Heart left ventricle (tissue), 13 donors: ENCODE results near the gene PTPRK.

Experiments used
- CTCF ChIP-seq, 12 donors: fragments of 200-600 bp; sonication (generic) in 4 of 12; IDR thresholded peaks; one replicate each; pipeline versions ENCODE4 v1.5.0 to v1.8.0; 2018 to 2022; ENCODE audit warnings: antibody characterized with exemption in 12 of 12, mild to moderate bottlenecking in 5 of 12
- POLR2A ChIP-seq, 2 donors: fragments of 450-650 bp; IDR thresholded peaks; one replicate each; pipeline ENCODE4 v1.6.1; 2017; ENCODE audit warnings: antibody characterized with exemption in 2 of 2, mild to moderate bottlenecking in 2 of 2, moderate library complexity in 2 of 2
- donor health status: ischemic (EF 13 %, LVEDD 7.1; RV severe dilation, severe dysfunction).
- donor health status: DM: no; HTN: yes; CAD: no.
- donor health status: DM: no; HTN: no; CAD: no.
- donor health status: ischemic (EF 25% LVEDD 6.9; RV normal size, moderate dysfunction).
- donor health status: ischemic (EF 25% LVEDD 5.7; RV mildly dilated, moderate dysfunction).
- donor health status: ischemic (EF 35%, LVEDD 5.7; RV mildly dilated, moderate dysfunction).
- donor health status: nonischemic (EF 11% LVEDD 7.7; RV severe dilation, severe dysfunction).
- donor health status: DM: yes; HTN: yes; CAD: no.
- donor health status: PGD.
- donor health status: ischemic (EF 29% LVEDD 5.4; RV normal size, mild dysfunction).
- donor health status: nonischemic (EF 23%, LVEDD 6.1; RV moderate dilation, normal function).

DNA sequence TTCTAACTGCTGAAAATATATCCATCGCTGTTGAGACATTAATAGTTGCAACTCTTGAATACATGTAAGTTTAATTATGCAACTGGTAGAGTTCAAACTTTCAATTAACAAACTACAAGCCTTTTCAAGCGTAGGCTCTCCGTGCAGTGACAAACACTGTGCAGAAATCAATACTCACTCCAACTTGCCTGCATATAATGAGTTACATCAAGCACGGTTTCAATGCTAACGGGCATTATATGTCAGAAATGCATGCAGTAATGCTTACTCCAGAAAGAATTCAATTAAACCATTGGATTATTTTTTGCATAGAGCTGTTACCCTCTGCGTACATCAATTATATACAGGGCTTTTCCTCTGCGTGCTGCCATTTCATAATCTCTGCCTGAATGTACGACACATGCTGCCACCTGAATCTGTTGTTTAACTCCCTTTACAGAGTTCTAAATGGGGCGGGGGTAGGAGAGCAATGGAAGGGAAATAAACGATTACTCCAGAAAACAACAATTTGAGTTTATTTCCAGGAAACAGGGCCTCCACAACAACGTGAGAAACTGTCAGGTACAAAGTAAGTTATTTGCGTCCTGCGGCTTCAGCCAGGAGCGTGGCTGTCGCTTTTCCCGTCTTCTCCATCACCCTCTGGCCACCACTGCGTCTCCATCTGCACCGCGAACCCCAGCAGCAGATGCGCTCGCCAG lies 1.8 kb downstream of the PTPRK start:
- no peak for TF ChIP-seq CTCF (IDR thresholded peaks at IDR 0.05)
- no peak for TF ChIP-seq POLR2A (IDR thresholded peaks at IDR 0.05)
